ENCODE results near the gene DMBT1.

The DMBT1 gene

DNA sequence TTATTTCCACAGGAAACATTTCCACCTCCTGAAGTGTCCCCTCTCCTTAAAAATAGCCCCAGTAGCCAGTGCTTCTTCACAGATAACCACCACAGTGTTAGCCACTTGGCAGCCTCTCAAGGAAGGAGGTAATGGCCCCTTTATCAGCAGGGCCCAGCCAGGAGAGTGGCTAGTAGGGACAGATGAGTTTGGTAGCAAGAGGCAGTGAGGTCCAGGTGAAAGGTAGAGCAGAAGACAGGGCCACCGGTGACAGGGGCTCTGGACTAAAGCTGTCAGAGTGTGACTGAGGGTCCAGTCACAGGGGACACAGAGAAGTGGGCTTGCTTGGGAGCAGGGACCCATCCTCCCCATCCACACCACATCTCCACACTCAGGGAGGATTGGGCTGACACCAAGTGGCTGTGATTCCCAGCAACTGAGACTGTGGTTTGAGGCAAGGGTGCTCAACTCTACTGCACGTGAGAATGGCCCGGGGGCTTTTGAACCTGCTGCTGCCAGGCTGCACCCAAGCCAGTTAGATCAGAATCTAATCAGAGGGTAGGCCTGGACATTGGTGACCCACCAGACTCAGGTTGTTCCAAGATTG lies 86.9 kb downstream of the DMBT1 start:
- DNase-seq (ENCODE audit: low read depth), result no peak

DNA sequence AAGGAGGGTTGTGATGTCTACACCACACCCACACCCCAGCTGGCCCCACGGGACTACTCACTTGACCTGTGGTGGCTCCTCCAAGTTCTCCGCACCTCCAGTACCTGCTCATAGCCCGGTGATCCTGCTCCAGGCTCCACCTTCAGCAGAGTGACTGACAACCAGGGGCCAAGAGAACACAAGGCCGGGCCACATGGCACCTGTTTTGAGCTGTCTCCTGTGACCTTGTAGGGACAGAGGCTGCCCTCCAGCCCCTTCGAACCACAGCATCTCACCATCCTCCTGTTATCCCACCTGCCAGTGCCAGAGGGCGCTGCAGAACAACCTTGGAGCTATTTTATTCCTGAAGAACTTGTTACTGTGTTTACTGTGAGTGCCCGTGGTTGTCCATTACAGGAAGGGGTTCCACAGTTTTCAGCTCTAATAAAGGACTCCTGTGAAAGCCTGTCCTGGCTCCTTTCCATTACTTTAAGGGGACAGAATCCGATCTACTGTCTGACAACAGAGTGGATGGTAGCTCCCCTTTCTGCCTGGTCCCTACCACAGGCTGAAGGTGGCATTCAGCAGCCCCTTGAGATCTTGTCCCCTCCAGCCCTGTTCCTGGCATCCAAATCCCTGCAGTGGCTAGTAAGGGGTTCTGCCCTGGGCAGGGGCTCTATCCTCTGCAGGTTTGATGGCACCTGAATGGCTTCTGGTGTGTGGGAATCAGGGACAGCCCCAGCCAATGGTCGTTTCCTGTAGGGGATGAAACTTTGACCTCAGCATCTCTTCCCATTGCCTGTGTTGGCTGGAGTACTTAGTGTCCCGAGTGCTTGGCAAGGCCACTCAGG lies 88.3 kb downstream of the DMBT1 start:
- no peak for DNase-seq (ENCODE audit: low read depth)

DNA sequence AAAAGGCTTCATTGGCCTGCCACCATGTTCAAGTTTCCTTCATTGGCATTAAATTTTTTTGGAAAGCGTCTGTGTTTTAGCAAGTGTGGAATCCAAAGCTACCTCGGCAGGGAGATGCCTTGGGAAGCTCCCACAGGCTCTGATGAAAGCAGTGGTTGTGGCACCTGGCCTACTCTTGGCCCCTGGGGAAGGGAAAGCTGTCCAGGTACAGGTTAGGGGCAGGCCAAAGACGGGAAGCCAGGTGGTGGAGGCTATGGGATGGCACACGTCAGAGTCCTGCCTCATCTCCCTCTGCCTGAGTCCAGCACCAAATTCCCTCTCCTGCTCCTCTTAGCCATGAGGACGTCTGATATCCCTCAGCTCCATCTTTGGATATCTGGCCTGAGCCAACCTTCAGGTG lies 89.3 kb downstream of the DMBT1 start:
- no peak for DNase-seq (ENCODE audit: low read depth)

DNA sequence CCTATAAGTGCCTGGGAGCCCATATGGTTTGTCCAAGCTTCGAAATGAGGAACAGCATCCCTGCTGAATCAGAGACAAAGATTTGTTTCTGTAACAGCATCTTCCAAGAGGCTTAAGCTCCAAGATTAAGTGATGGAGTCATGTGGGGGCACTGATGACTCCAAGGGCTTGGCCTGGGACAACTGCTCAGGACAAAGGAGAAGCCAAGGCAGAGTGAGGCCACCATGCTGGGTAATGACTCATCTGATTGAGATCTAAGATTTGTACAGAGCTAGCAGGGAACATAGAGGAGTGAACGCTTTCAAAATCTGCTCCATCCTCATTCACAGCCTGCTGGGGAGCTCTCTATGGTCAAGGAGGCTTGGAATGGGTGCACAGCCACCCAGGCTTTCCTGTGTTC lies 89.8 kb downstream of the DMBT1 start:
- no peak for DNase-seq (ENCODE audit: low read depth)

DNA sequence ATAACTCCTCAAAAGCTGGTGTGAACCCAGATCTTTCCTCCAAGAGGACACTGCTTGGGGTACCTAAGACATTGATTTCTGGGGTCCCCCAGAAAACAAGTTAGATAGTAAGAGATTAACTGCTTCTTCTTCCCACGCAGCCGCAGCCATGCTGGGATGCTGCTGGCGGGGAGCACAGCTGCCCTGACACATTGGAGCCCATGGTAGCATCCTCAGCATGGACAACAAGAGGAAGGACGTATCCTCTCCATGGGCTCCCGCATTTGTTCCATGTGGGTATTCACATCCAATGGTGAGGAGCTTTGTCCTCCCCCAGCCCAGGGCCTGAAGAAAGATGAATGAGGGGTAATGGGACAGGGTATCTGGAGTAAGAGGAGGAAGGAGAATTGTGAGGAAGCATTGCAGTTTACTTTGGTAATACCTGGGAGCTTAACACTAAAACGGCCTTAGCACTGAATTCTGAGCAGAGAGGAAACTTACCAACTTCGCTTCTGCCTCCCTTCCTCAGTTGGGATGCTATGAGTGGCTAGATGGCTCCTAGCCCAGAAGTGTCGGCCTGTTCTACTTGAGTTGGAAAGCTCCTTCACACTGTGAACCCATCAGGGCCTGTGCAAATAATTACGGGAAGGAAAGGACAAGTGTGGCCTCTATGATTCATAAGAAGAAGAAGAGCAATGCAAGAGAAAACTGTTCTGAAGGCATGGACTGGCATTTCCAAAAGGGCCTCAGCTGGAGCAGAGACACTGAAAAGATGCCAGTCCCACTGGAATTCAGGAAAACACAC lies 95.2 kb downstream of the DMBT1 start:
- no peak for DNase-seq (ENCODE audit: low read depth)

DNA sequence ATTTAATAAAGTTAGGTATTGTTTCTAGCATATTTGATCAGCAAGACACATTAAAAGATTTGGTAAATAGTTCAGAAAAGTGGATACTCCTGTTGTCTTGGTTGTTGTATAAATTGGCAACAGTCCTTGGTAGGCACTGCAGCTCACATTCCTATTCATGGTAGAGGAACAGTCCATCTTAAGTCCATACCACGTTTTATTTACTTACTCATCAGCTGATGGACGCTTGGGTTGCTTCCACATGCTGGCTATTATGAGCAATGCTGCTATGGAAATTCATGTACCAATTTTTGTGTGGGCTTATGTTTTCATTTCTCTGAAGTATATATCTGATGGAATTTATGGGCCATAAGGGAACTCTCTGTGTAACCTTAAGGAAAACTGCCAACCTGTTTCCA lies 95.8 kb downstream of the DMBT1 start:
- no peak for DNase-seq (ENCODE audit: low read depth)

DNA sequence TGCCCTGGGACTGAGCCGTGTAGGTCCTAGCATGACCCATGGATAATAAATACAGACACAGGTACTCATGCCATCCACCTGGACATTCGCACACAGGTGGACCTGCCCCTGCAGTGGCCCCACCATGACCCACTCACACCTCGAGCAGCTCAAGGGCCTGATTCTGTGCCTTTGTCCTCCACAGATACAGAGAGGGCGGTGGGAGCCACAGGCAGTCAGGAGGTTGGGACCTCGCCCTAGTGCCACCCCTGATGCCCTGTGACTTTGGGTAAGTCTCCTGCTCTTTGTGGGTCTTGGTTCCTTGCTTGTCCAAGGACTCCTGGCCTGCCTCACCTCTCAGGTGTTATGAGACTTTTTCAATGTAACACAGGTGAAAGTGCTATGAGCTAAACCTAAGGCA lies 96.2 kb downstream of the DMBT1 start:
- DNase-seq (ENCODE audit: low read depth), result no peak

DNA sequence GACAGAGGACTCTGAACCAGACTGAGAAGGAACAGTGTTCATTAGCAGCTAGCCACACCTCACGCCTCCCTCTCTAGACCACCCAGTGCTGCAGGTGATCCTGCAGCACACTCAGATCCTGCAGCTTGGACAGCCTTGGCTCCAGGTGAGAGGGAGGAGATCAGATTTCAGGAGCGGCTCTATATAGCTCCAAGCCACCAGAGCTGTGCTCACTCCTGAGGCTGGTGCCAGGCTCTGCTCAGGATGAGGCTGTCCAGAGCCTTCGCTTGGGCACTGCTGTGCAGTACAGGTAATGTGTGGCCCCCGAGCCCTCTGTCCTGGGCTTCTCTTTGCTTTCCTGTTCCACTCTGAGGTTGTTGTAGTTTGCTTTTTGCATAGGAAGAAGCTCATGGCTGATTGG lies 96.7 kb downstream of the DMBT1 start:
- no peak for DNase-seq (ENCODE audit: low read depth)

DNA sequence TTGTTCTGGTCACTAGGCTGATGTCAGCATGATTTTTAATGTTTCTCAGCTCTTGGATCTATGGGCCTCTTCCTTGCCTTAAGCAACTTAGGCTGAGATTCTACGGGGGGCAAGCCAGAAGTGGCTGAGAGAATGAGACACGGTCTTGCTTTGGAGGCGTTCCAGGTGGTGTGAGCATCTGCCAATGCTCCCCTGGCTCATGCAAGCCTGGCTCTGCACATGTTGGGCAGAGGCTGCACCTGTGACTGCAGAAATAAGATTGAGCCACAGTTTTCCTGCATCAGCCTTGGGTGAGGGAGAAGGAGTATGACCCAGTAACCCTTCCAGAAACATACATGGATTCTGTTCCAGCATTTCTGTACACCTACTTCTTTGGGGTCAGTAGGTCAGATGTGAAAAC lies 97.2 kb downstream of the DMBT1 start:
- DNase-seq (ENCODE audit: low read depth), result no peak

DNA sequence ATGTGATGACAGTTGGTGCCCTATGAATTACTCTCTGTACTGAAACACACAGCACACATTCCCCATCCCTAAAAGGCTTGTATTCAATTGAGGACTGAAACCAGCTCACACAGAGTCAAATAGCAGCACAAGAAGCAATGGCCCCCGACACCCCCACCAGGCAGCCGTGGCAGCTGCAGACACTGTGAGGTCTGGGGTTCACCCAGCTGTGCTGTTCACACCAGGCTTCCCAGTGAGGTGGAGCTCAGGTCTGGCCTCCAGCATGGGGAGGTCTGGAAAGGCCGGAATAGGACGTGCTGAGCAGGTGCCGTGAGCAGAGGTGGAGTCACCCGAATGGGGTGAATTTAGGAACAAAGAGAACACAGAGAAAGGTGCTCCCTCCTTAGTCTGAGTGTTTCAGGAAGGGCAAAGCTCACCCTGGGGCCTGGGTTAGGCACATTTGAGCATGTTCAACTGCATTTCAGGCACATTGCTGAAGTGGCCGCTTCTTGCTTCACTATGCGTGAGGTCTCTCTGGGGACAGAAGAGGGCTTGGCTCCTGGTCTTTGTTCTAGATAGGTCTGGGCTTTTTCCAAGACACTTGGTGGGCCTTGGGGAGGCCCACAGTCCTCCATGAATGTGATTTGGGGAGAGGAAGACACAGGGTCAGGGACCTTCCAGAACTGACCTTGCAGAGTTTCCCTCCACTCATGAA lies 97.9 kb downstream of the DMBT1 start:
- DNase-seq (ENCODE audit: low read depth), result no peak

DNA sequence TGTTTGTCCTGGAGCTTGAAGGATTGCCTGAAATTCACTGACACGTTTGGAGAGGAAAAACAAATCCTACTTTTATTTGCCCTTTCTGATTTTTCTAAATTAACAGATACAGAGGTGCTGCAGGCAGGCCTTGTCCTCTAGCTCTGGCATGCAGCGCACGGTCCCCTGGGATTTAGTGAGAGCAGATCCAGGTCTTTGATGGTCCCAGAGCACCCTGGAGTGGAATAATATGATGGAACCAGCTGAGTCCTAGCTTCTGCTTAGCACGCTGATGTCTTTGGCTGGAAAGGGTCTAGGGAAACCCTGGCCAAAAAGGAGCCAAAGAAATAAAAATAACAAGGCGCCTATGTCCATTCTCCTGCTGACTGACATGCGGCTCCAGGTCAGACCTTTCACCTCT lies 98.6 kb downstream of the DMBT1 start:
- DNase-seq (ENCODE audit: low read depth), result no peak

DNA sequence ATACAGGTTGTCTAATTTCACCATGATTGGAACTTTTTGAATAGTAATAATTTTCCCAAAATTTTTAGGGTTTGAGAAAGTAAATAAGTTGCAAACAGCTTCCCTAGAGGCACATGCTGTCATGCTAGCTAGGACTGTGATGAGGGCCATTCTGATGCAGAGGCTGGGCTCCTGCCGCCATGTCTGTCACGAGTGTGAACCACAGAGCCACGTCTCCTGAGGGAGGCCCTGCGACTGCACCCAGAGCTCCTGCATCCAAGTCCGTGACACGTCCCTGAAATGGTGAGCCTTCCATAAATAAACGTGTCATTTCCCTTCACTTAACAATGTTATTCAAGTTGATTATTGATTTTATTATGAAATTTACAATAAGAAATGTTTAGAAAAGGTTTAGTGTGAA lies 99.1 kb downstream of the DMBT1 start:
- DNase-seq (ENCODE audit: low read depth), result no peak

DNA sequence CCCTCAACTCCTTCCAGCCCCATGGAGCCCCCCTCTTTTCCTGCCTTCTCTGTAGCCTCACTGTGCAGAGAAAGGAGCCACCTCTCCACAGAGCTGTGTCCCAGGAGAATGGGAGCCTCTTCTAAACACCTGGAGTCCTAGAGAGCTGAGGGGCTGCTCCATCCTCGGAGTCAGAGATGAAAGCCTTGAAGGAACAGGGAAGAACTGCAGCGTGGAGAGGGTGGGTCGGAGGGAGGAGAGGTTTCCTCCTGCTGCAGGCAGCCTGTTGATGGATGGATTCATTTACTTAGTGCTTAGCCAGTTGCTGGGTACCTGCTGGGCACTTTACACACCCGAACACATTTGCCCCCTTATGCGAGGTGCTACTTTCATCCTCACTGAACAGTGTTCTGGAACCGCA lies 100.1 kb downstream of the DMBT1 start:
- no peak for DNase-seq (ENCODE audit: low read depth)

DNA sequence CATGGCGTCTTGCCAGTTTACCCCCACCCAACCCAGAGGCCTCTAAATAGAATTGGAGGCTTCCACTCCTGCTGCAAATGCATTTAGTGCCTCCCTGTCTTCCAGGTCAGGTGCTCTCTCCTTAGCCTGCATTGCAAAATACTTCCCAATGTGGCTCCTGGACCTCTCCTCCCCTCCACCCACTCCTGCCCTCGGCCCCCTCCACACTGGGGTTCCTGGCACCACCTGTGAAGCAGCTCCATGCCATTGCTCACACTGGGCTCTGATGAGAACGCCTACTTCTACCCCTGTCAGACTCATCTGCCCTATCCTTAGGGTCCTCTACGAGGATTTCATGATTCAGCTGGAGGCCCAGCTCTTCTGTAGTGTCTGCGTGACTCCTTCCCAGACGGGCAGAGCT lies 101.7 kb downstream of the DMBT1 start:
- DNase-seq (ENCODE audit: low read depth), result no peak

DNA sequence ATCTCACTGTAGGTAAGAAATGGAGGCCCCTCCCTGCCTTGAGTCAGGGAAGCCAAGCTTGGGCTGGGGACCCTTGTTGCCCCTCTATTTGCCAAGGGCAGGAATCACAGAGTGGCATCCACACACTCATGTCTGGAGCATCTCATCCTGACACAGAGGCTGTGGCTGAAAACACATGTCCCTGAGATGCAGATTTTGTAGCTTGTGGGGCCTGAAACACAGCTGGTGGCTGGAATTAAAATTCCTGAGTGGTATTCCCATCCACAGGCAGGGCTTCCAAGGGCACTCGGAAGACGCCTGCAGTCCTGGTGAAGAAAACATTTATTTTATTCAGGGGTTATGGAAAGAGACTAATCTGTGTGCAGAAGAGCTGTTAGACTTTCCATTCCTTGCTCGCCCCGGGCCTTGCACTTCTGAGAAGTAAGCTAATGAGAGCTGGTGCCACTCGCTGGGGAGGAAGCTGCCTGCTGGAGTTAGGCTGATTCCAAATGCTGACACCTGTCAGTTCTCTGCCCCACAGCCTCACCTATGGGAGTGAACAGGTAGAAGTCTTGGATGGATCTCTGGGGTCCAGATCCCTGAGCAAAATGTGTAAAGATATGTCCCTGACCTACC lies 103.1 kb downstream of the DMBT1 start:
- no peak for DNase-seq (ENCODE audit: low read depth)

DNA sequence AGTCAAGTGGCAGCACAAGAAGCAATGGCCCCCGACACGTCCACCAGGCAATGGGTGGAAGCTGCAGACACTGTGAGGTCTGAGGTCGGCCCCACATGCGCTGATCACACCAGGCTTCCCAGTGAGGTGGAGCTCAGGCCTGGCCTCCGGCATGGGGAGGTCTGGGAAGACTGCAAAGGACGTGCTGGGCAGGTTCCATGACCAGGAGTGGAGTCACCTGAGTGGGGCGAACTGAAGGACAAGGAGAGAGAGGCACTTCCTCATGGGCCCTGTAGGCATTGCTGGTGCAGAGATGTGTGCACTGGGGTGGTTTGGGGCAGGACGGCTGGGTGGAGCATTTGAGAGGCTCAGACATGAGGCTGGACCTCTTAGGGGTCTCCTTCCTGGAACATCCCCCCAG lies 103.9 kb downstream of the DMBT1 start:
- no peak for DNase-seq (ENCODE audit: low read depth)

DNA sequence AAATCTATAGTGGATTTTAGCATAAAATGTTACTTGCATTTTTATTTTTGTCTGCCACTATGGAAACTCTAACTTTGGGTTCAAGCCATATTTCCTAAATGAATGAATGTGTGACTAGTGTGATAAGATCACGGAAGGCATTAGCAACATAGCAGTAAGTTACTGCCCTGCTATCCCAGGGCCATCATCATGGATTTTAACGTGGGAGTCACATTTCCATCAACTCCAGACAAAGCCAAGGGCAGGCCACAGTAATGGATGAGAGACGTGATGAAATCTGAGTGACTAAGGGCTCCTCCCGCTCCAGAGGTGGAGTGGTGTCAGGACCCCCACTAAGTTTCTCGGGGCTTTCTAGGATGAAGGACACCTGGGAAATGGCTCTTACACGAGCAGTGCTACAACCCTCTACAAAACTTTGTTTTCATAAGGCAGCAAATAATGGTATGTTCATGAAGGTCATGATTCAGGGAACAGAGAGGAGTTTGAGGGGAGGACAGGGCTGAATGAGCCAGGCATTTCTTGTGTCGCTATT lies 104.8 kb downstream of the DMBT1 start:
- DNase-seq (ENCODE audit: low read depth), result no peak

DNA sequence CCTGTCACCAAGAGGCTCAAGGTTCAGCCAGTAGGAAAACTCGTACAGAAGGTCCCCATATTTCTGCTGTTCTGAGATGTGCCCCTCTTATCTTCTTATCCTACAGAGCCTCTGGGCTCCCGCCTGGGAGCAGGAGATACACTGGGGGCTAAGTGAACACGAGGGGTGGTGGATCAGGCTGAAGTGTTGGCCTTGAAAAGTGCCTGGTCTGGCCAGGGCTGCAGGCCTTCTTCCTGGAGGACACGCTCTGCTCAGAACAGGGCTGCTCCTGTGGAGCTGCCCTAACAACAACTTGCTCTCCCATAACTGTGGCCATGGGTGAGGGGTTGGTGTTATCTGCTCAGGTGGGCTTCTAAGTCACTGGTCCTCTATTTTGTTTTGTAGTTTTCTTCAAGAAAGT lies 105.4 kb downstream of the DMBT1 start:
- no peak for DNase-seq (ENCODE audit: low read depth)

DNA sequence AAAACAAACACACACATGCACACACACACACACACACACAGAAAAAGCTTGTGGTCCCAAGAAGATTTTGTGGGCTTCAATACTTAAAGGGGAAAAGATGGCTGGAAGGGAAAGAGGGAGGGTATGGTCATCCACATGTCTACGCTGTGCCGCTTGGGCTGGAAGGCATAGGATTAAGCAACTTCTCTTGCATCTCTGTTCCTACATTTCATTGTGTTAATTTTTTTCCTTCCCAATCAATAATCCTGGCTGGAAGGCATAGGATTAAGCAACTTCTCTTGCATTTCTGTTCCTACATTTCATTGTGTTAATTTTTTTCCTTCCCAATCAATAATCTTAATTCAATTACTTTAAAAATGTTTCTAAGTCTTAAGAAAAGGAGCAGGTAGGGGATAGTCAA lies 108.5 kb downstream of the DMBT1 start:
- DNase-seq (ENCODE audit: low read depth), result no peak

DNA sequence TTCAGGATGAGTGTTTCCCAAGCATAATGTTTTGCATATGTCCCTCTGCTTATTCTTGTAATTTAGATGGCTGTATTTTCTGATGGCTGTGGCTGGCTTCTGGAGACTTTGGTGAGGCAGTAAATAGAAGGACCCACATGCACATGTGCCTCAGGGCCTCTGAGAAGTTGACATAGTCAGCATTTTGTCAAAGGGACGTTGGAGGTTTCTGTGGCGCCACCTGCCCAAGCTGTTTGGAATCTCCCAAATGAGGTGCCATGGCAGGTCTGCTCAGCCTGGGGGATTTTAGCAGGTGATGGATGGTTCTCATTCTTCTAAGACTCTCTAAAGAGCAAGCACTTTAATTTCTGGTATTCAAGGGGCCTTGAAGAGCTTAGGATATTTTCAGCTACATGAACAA lies 109.3 kb downstream of the DMBT1 start:
- no peak for DNase-seq (ENCODE audit: low read depth)

DNA sequence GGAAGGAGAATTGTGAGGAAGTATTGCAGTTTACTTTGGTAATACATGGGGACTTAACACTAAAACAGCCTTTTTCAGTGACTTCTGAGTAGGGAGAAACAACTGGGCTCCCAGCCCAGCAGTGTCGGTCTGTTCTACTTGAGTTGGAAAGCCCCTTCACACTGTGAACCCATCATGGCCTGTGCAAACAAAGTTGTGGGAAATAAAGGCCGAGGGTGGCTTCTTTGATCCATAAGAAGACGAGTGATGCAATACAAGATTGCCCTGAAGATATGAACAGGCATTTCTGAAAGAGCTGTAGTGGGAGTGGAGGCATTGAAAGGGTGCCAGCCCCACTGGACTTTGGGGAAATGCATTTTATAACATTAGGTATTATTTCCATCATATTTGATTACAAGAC lies 110.8 kb downstream of the DMBT1 start:
- no peak for DNase-seq (ENCODE audit: low read depth)

DNA sequence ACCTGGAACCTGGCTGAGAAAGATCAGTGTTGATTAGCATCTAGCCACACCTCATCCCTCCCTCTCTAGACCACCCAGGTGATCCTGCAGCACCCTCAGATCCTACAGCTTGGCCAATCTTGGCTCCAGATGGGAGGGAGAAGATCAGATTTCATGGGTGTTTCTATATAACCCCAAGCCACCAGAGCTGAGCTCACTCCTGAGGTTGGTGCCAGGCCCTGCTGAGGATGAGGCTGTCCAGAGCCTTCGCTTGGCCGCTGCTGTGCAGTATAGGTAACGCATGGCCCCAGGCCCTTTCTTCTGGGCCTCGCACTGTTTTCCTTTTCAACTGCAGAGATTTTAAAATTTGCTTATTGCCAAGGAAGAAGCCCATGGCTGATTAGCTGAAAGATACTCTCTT lies 112.1 kb downstream of the DMBT1 start:
- no peak for DNase-seq (ENCODE audit: low read depth)

Data from stimulated activated CD8-positive, alpha-beta memory T cell treated with anti-CD3 and anti-CD28 coated beads, Interleukin-15, amount 100 ng/mL, for 24 hours (primary cell).